Mesothelial cell of epicardium (in vitro differentiated cells): ENCODE data around the gene DIP2B. TPM values are rescaled to one million over a fixed set of nuclear protein-coding genes. Genes with fewer than 3 reads are reported as not detected.

Source experiments
- DNase-seq, 2 experiments: peaks; one replicate each; pipeline ENCODE4 v3.0.0; 2021; ENCODE audit warnings: low spot score in 2 of 2; ENCODE audit not compliant: unreplicated experiment in 2 of 2
- H3K27ac Mint-ChIP-seq: 2 replicates; pipeline ENCODE4 v1.8.0; 2021; ENCODE audit warnings: mixed read lengths
- H3K27me3 Mint-ChIP-seq: 2 replicates; pipeline ENCODE4 v1.8.0; 2021; ENCODE audit warnings: low read depth, mixed read lengths
- H3K36me3 Mint-ChIP-seq: 2 replicates; pipeline ENCODE4 v1.8.0; 2021; ENCODE audit warnings: mixed read lengths
- H3K4me1 Mint-ChIP-seq: 2 replicates; pipeline ENCODE4 v1.8.0; 2021; ENCODE audit warnings: mixed read lengths
- H3K4me3 Mint-ChIP-seq: 2 replicates; pipeline ENCODE4 v1.8.0; 2021; ENCODE audit warnings: mild to moderate bottlenecking, moderate library complexity, mixed read lengths
- H3K9me3 Mint-ChIP-seq: 2 replicates; pipeline ENCODE4 v1.8.0; 2021; ENCODE audit warnings: mixed read lengths
- total RNA-seq: library from RNA; stranded (reverse); gene quantifications from 3 replicates; pipeline ENCODE4 v1.2.1, GENCODE V29; 2021
- TF ChIP-seq, protein P1 (sequence below): fragments of 200-600 bp; sonication (generic); IDR thresholded peaks from one replicate; pipeline ENCODE4 v1.5.0; 2021; ENCODE audit warnings: antibody characterized with exemption; ENCODE audit not compliant: unreplicated experiment

DIP2B gene
- total RNA-seq, 1 donor from 2014 or later, result 32.0 TPM

DNA sequence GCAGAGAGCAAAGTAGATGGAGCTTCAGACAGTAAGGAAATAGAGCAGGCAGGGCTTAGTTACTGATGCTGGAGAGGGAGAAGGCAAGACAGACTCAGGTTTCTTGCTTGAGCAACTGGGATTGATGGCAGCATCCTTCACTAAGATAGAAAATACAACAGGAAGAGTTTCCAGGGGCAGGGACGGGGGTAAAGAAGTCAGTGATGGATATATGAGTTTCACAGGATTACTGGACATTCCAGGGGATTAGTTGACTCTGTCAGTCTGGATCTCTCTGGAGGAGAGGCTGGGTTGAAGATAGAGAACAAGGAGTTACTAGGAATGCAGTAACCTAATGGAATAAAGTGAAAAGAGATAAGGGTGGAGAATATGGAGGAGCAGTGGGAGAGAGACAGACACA is 184.7 kb downstream of the DIP2B start:
- DNase-seq, result no peak
- peaks cover 13% of the 10 kb centered on the region for H3K4me1 Mint-ChIP-seq
- peaks cover 23% of the 10 kb centered on the region for H3K36me3 Mint-ChIP-seq
- TF ChIP-seq, protein P1, sequence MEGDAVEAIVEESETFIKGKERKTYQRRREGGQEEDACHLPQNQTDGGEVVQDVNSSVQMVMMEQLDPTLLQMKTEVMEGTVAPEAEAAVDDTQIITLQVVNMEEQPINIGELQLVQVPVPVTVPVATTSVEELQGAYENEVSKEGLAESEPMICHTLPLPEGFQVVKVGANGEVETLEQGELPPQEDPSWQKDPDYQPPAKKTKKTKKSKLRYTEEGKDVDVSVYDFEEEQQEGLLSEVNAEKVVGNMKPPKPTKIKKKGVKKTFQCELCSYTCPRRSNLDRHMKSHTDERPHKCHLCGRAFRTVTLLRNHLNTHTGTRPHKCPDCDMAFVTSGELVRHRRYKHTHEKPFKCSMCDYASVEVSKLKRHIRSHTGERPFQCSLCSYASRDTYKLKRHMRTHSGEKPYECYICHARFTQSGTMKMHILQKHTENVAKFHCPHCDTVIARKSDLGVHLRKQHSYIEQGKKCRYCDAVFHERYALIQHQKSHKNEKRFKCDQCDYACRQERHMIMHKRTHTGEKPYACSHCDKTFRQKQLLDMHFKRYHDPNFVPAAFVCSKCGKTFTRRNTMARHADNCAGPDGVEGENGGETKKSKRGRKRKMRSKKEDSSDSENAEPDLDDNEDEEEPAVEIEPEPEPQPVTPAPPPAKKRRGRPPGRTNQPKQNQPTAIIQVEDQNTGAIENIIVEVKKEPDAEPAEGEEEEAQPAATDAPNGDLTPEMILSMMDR, result no peak
- H3K27me3 Mint-ChIP-seq, result no peaks in the 10 kb centered on the region
- H3K9me3 Mint-ChIP-seq, result no peaks in the 10 kb centered on the region
- no peak overlapping the region for H3K4me3 Mint-ChIP-seq
- peak overlapping the region; percentile 52 for H3K27ac Mint-ChIP-seq

DNA sequence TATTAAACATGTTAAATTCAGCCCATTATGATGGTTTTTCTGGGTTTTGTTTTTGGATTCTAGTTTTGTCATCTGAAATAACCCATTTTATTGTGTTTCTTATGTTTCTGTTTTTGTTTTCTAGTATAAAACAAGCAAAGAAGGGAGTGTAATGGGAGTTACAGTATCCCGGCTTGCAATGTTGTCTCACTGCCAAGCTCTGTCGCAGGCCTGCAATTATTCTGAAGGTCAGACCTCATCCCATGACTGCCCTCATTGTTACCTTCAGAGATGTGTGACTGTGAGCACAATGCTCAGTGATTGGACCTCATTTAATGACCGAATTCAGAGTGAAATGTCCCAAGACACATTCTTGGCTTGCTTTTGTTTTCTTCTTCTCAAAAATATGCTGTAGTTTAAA is 186.1 kb downstream of the DIP2B start:
- H3K27me3 Mint-ChIP-seq, result no peaks in the 10 kb centered on the region
- H3K27ac Mint-ChIP-seq, result peak overlapping the region; percentile 68
- DNase-seq, result no peak

DNA sequence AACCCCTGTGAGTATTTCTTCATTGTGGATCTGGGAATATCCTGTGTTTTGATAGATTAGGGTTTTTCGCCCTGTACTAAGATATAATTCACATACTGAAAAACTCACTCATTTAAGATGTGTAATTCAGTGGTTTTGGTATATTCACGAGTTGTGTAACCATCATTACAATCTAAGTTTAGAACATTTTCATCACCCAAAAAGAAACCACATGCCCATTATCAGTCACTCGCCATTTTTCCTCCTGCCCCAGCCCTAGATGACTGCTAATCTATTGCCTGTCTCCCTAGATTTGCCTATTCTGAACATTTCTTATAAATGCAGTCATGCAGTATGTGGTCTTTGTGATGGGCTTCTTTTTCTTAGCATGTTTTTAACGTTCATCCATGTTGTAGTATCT is 191.2 kb downstream of the DIP2B start:
- no peaks in the 10 kb centered on the region for H3K9me3 Mint-ChIP-seq
- no peak overlapping the region for H3K4me3 Mint-ChIP-seq
- no peaks in the 10 kb centered on the region for H3K27me3 Mint-ChIP-seq
- H3K4me1 Mint-ChIP-seq, result peaks cover 8% of the 10 kb centered on the region
- DNase-seq, result no peak
- H3K36me3 Mint-ChIP-seq, result peaks cover 36% of the 10 kb centered on the region
- TF ChIP-seq, protein P1, result no peak
- no peak overlapping the region for H3K27ac Mint-ChIP-seq

More for the DNA sequence above, 186.1 kb downstream of the DIP2B start:
- no peaks in the 10 kb centered on the region for H3K9me3 Mint-ChIP-seq
- TF ChIP-seq, protein P1, result no peak
- peaks cover 13% of the 10 kb centered on the region for H3K4me1 Mint-ChIP-seq
- no peak overlapping the region for H3K4me3 Mint-ChIP-seq
- peaks cover 24% of the 10 kb centered on the region for H3K36me3 Mint-ChIP-seq

DNA sequence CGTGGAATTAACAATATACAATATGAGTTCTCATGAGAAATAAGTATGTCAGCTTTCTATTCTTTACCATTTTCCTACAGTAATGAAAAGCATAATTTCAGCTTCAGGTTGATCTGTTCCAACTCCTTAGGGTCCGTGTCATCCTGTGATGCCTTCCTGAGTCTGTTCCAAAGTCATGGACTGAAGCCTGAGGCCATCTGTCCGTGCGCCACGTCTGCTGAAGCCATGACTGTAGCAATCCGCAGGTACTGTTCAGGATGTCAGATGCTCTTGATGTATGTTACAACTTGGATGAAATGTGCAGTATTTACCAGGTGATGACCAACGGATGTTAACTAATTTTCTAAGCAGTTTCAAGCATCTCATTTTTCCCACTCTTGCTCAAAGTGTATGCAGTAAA is 192.1 kb downstream of the DIP2B start:
- Mint-ChIP-seq H3K9me3 (no peaks in the 10 kb centered on the region), H3K27me3 (no peaks in the 10 kb centered on the region), H3K27ac (no peak overlapping the region), H3K4me3 (no peak overlapping the region), H3K36me3 (peaks cover 38% of the 10 kb centered on the region), H3K4me1 (peaks cover 7% of the 10 kb centered on the region)
- TF ChIP-seq, protein P1, result no peak
- no peak for DNase-seq

DNA sequence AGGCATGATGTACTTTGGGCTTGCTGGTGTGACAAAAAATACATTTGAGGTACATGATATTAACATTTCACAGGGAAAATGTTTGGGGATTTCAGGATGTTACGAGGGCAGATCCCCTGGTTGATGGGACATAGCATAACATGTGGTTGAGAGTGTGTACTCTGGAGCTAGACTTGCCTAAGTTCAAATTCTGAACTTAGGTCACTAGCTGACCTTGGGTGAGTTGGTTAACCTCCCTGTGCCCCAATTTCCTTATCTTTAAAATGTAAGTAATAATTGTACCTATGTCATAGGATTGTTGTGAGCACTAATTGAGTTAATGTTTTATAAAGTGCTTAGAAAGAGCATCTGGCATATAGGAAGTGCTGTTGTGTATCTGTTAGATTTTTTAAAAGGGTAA is 194.4 kb downstream of the DIP2B start:
- H3K27me3 Mint-ChIP-seq, result no peaks in the 10 kb centered on the region
- no peak for DNase-seq
- no peaks in the 10 kb centered on the region for H3K9me3 Mint-ChIP-seq
- peaks cover 35% of the 10 kb centered on the region for H3K36me3 Mint-ChIP-seq
- TF ChIP-seq, protein P1, result no peak
- no peak overlapping the region for H3K4me3 Mint-ChIP-seq
- peaks cover 7% of the 10 kb centered on the region for H3K4me1 Mint-ChIP-seq
- H3K27ac Mint-ChIP-seq, result no peak overlapping the region

DNA sequence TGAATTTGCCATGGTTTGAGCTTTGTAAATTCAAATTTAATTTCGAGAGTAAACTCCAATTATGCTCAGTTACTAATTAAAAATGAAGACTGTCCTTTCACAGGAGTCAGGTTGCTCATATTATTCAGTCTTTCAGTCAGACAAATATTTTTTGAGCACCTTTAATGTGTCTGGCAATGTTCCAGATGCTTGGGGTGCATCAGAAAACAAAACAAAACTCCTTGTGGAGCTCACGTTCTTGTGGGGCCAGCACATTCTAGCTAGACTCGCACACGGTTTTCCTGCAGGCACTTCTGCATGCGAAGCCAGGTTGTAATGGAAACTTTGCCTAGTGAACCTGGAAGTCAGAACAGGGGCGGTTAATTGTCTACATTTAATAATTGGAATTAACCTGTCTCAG is 195.2 kb downstream of the DIP2B start:
- H3K36me3 Mint-ChIP-seq, result peaks cover 39% of the 10 kb centered on the region
- peak overlapping the region; percentile 67 for H3K27ac Mint-ChIP-seq
- no peaks in the 10 kb centered on the region for H3K9me3 Mint-ChIP-seq
- no peak overlapping the region for H3K4me3 Mint-ChIP-seq
- H3K4me1 Mint-ChIP-seq, result peaks cover 7% of the 10 kb centered on the region
- TF ChIP-seq, protein P1, result no peak
- H3K27me3 Mint-ChIP-seq, result no peaks in the 10 kb centered on the region
- DNase-seq, result no peak
